HCT116 (cell line): ENCODE measurements around the gene ADA. TPM values are rescaled to one million over a fixed set of nuclear protein-coding genes. Genes with fewer than 3 reads are reported as not detected.

ENCODE experiments used
- ATAC-seq: fragments of 200-7000 bp; cut with Tn5 transposase; 2 replicates; pipeline ENCODE4 v1.9.1; 2020; ENCODE audit warnings: mild to moderate bottlenecking, moderate library complexity
- BruUV-seq: library from RNA; stranded (reverse); fragments of 400-500 nt; replicated peaks from 2 replicates; lab custom pipeline; 2021; lab: Mats Ljungman, UMichigan
- CTCF ChIA-PET: fragments of 300-600 bp; sonication (Branson Sonifier 250); formaldehyde crosslinking; loops from one replicate; lab custom pipeline; 2021; ENCODE audit warnings: antibody characterized with exemption; lab: Charles Lee
- POLR2A ChIA-PET: fragments of 300-600, 350-600 bp; sonication (Branson Sonifier 250); formaldehyde crosslinking; loops from one replicate; lab custom pipeline; 2021; ENCODE audit warnings: antibody characterized with exemption; lab: Charles Lee
- RAD21 ChIA-PET, 2 experiments: fragments of 300-600 bp; sonication (Branson Sonifier 250); formaldehyde crosslinking; loops; one replicate each; lab custom pipeline; 2023; ENCODE audit warnings: low total read pairs in 2 of 2; ENCODE audit not compliant: uncharacterized antibody in 2 of 2, unreplicated experiment in 2 of 2, low non-redundant PET in 1 of 2; lab: Charles Lee
- DNase-seq: peaks from one replicate; pipeline ENCODE4 v3.0.0-alpha.2; 2010; ENCODE audit warnings: low read depth, low spot score
- H2AFZ ChIP-seq: fragments of 200-600 bp; shearing (Covaris generic), sonication (generic); 2 replicates; pipeline ENCODE4 v1.6.1; 2017; ENCODE audit warnings: low read depth, mixed run types, mixed read lengths, antibody characterized with exemption, low read length; ENCODE audit not compliant: poor library complexity, severe bottlenecking
- H3K27ac ChIP-seq: 2 replicates; pipeline ENCODE4 v1.5.1; 2012; ENCODE audit warnings: low read depth, low read length
- H3K27me3 ChIP-seq: fragments of 200-600 bp; sonication (generic); 2 replicates; pipeline ENCODE4 v1.6.1; 2016; ENCODE audit warnings: mixed run types, low read length, mixed read lengths; ENCODE audit not compliant: insufficient read depth
- H3K36me3 ChIP-seq, 2 experiments: fragments of 200-500 bp in 1 of 2; fragments of 200-600 bp in 1 of 2; sonication (Bioruptor generic) in 1 of 2; sonication (generic) in 1 of 2; 2 replicates each; pipeline versions ENCODE4 v1.5.1 to v1.6.1; 2014 to 2016; ENCODE audit warnings: low read length in 2 of 2, inconsistent platforms in 1 of 2, mixed read lengths in 1 of 2, mixed run types in 1 of 2; ENCODE audit not compliant: insufficient read depth in 2 of 2, control insufficient read depth in 1 of 2
- H3K4me1 ChIP-seq, 2 experiments: fragments of 200-600 bp in 1 of 2; sonication (generic) in 1 of 2; 2 replicates each; pipeline versions ENCODE4 v1.5.1 to v1.6.1; 2012 to 2017; ENCODE audit warnings: low read length in 2 of 2, inconsistent platforms in 1 of 2, mild to moderate bottlenecking in 1 of 2, mixed read lengths in 1 of 2, mixed run types in 1 of 2, moderate library complexity in 1 of 2; ENCODE audit not compliant: insufficient read depth in 2 of 2, control insufficient read depth in 1 of 2
- H3K4me2 ChIP-seq: fragments of 200-600 bp; sonication (generic); 2 replicates; pipeline ENCODE4 v1.6.1; 2017; ENCODE audit warnings: mixed run types, low read length, mixed read lengths
- H3K4me3 ChIP-seq, 2 experiments: fragments of 200-600 bp in 1 of 2; sonication (generic) in 1 of 2; replicated peaks in 1 of 2; 2 replicates each; pipeline ENCODE4 v1.5.1; 2011 to 2016; ENCODE audit warnings: low read length in 2 of 2, control low read depth in 1 of 2, low read depth in 1 of 2, mild to moderate bottlenecking in 1 of 2, mixed read lengths in 1 of 2, mixed run types in 1 of 2
- H3K79me2 ChIP-seq: fragments of 200-600 bp; sonication (generic); 2 replicates; pipeline ENCODE4 v1.6.1; 2017; ENCODE audit warnings: mild to moderate bottlenecking, mixed run types, low read length, moderate library complexity, mixed read lengths; ENCODE audit not compliant: insufficient read depth
- H3K9ac ChIP-seq: fragments of 200-600 bp; sonication (generic); 2 replicates; pipeline ENCODE4 v1.6.1; 2016; ENCODE audit warnings: low read length, mixed read lengths
- H3K9me2 ChIP-seq: fragments of 200-600 bp; sonication (generic), shearing (Covaris generic); 2 replicates; pipeline ENCODE4 v1.6.1; 2017; ENCODE audit warnings: mixed run types, mild to moderate bottlenecking, moderate library complexity; ENCODE audit not compliant: insufficient read depth
- H3K9me3 ChIP-seq, 2 experiments: fragments of 200-500 bp in 1 of 2; fragments of 200-600 bp in 1 of 2; sonication (Bioruptor generic) in 1 of 2; sonication (generic) in 1 of 2; 2 replicates each; pipeline ENCODE4 v1.6.1; 2014 to 2017; ENCODE audit warnings: low read length in 2 of 2, mixed read lengths in 2 of 2, inconsistent platforms in 1 of 2, low read depth in 1 of 2, mild to moderate bottlenecking in 1 of 2, mixed run types in 1 of 2, moderate library complexity in 1 of 2; ENCODE audit not compliant: control insufficient read depth in 1 of 2, insufficient read depth in 1 of 2
- H4K20me1 ChIP-seq: fragments of 200-600 bp; sonication (generic), shearing (Covaris generic); 2 replicates; pipeline ENCODE4 v1.6.1; 2017; ENCODE audit warnings: mixed run types, mild to moderate bottlenecking, moderate library complexity; ENCODE audit not compliant: insufficient read depth
- EGR1 ChIP-seq: IDR thresholded peaks from 2 replicates; pipeline ENCODE4 v1.6.1; 2012; ENCODE audit warnings: low read depth
- EZH2phosphoT487 ChIP-seq: fragments of 200-600 bp; IDR thresholded peaks from 2 replicates; pipeline ENCODE4 v1.6.1; 2018; ENCODE audit warnings: antibody characterized with exemption, borderline replicate concordance
- MAX ChIP-seq: IDR thresholded peaks from 2 replicates; pipeline ENCODE4 v1.6.1; 2012
- POLR2A ChIP-seq: IDR thresholded peaks from 2 replicates; pipeline ENCODE4 v1.7.0; 2011; ENCODE audit warnings: borderline replicate concordance; ENCODE audit not compliant: insufficient read depth, insufficient read length; ENCODE audit errors: extremely low read depth
- POLR2AphosphoS5 ChIP-seq: IDR thresholded peaks from 2 replicates; pipeline ENCODE4 v1.6.1; 2011; ENCODE audit warnings: mild to moderate bottlenecking, low read depth, low read length, moderate library complexity
- SP1 ChIP-seq: IDR thresholded peaks from 2 replicates; pipeline ENCODE4 v1.6.1; 2012; ENCODE audit warnings: low read depth
- SRF ChIP-seq: IDR thresholded peaks from 2 replicates; pipeline ENCODE4 v1.6.1; 2012; ENCODE audit warnings: low read depth
- YY1 ChIP-seq: IDR thresholded peaks from 2 replicates; pipeline ENCODE4 v1.6.1; 2011; ENCODE audit warnings: low read length, low read depth, moderate library complexity, mild to moderate bottlenecking; ENCODE audit not compliant: insufficient replicate concordance; ENCODE audit errors: extremely low read depth
- intact Hi-C: fragments of 100-400 bp; cut with micrococcal nuclease; formaldehyde crosslinking; loops from 2 replicates; pipeline ENCODE4 v1.10.0; 2022
- total RNA-seq: library from RNA; stranded (reverse); gene quantifications from one replicate; pipeline ENCODE4 v1.2.1, GENCODE V29; 2021; ENCODE audit not compliant: unreplicated experiment
- TF ChIP-seq, protein P1 (sequence below): IDR thresholded peaks from 2 replicates; pipeline ENCODE4 v1.6.1; 2011; ENCODE audit warnings: mild to moderate bottlenecking, low read length, moderate library complexity; ENCODE audit not compliant: insufficient replicate concordance; ENCODE audit errors: extremely low read depth
- TF ChIP-seq, protein P2 (sequence below), 3 experiments: fragments of 200-600 bp in 1 of 3; sonication (generic) in 1 of 3; IDR thresholded peaks in 2 of 3; conservative IDR thresholded peaks in 1 of 3; 2 replicates each; pipeline ENCODE4 v1.5.1; 2012 to 2017; ENCODE audit warnings: low read depth in 2 of 3, low read length in 2 of 3, antibody characterized with exemption in 1 of 3, borderline replicate concordance in 1 of 3, control low read depth in 1 of 3, mild to moderate bottlenecking in 1 of 3, mixed read lengths in 1 of 3, mixed run types in 1 of 3, moderate library complexity in 1 of 3; ENCODE audit not compliant: insufficient read depth in 1 of 3
- TF ChIP-seq, protein P3 (sequence below): IDR thresholded peaks from 2 replicates; pipeline ENCODE4 v1.6.1; 2012; ENCODE audit warnings: low read depth

The ADA gene
- total RNA-seq, 1 experiment from 2014 or later, result 25.9 TPM

GRCh38 chr20:44571362-44571988 is 80.0 kb downstream of the ADA start:
- ATAC-seq, result no peak
- Histone ChIP-seq H3K36me3 (no peaks in the 10 kb centered on the region), H3K27me3 (no peaks in the 10 kb centered on the region), H3K9me3 (no peaks in the 10 kb centered on the region), H3K4me3 (no peak overlapping the region), H3K9ac (no peak overlapping the region), H2AFZ (no peak overlapping the region), H4K20me1 (no peaks in the 10 kb centered on the region), H3K4me2 (no peak overlapping the region), H3K9me2 (no peaks in the 10 kb centered on the region), H3K27ac (no peak overlapping the region), H3K4me1 (peaks cover 10 to 24% of the 10 kb centered on the region in 2 experiments), H3K79me2 (no peaks in the 10 kb centered on the region)
- intact Hi-C loops, result no loop called here
- DNase-seq, result no peak
- BruUV-seq, result no TSS peak
- ChIA-PET POLR2A (no interaction called here), RAD21 (no interaction called here), CTCF (no interaction called here)
- TF ChIP-seq POLR2A (no peak), MAX (no peak), EZH2phosphoT487 (no peak), SRF (no peak), EGR1 (no peak), POLR2AphosphoS5 (no peak), SP1 (no peak), YY1 (no peak)
- TF ChIP-seq, protein P1, sequence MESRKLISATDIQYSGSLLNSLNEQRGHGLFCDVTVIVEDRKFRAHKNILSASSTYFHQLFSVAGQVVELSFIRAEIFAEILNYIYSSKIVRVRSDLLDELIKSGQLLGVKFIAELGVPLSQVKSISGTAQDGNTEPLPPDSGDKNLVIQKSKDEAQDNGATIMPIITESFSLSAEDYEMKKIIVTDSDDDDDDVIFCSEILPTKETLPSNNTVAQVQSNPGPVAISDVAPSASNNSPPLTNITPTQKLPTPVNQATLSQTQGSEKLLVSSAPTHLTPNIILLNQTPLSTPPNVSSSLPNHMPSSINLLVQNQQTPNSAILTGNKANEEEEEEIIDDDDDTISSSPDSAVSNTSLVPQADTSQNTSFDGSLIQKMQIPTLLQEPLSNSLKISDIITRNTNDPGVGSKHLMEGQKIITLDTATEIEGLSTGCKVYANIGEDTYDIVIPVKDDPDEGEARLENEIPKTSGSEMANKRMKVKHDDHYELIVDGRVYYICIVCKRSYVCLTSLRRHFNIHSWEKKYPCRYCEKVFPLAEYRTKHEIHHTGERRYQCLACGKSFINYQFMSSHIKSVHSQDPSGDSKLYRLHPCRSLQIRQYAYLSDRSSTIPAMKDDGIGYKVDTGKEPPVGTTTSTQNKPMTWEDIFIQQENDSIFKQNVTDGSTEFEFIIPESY, result no peak
- TF ChIP-seq, protein P2, sequence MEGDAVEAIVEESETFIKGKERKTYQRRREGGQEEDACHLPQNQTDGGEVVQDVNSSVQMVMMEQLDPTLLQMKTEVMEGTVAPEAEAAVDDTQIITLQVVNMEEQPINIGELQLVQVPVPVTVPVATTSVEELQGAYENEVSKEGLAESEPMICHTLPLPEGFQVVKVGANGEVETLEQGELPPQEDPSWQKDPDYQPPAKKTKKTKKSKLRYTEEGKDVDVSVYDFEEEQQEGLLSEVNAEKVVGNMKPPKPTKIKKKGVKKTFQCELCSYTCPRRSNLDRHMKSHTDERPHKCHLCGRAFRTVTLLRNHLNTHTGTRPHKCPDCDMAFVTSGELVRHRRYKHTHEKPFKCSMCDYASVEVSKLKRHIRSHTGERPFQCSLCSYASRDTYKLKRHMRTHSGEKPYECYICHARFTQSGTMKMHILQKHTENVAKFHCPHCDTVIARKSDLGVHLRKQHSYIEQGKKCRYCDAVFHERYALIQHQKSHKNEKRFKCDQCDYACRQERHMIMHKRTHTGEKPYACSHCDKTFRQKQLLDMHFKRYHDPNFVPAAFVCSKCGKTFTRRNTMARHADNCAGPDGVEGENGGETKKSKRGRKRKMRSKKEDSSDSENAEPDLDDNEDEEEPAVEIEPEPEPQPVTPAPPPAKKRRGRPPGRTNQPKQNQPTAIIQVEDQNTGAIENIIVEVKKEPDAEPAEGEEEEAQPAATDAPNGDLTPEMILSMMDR (IDR thresholded peaks at IDR 0.05 in 2 of 3, conservative IDR thresholded peaks at IDR 0.05 in 1 of 3; ENCODE audit: borderline replicate concordance in 1 of 3, insufficient read depth in 1 of 3, low read depth in 2 of 3, low read length in 2 of 3), result no peak
- TF ChIP-seq, protein P3, sequence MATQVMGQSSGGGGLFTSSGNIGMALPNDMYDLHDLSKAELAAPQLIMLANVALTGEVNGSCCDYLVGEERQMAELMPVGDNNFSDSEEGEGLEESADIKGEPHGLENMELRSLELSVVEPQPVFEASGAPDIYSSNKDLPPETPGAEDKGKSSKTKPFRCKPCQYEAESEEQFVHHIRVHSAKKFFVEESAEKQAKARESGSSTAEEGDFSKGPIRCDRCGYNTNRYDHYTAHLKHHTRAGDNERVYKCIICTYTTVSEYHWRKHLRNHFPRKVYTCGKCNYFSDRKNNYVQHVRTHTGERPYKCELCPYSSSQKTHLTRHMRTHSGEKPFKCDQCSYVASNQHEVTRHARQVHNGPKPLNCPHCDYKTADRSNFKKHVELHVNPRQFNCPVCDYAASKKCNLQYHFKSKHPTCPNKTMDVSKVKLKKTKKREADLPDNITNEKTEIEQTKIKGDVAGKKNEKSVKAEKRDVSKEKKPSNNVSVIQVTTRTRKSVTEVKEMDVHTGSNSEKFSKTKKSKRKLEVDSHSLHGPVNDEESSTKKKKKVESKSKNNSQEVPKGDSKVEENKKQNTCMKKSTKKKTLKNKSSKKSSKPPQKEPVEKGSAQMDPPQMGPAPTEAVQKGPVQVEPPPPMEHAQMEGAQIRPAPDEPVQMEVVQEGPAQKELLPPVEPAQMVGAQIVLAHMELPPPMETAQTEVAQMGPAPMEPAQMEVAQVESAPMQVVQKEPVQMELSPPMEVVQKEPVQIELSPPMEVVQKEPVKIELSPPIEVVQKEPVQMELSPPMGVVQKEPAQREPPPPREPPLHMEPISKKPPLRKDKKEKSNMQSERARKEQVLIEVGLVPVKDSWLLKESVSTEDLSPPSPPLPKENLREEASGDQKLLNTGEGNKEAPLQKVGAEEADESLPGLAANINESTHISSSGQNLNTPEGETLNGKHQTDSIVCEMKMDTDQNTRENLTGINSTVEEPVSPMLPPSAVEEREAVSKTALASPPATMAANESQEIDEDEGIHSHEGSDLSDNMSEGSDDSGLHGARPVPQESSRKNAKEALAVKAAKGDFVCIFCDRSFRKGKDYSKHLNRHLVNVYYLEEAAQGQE, result no peak
